Mononuclear cell (primary cell): ENCODE results near the gene TPR. TPM values are rescaled to one million over a fixed set of nuclear protein-coding genes. Genes with fewer than 3 reads are reported as not detected.

Source experiments
- H3K27me3 ChIP-seq: 2 replicates; pipeline ENCODE4 v1.6.0; 2011; ENCODE audit warnings: low read length, control low read depth; ENCODE audit not compliant: insufficient read depth
- H3K4me1 ChIP-seq: 2 replicates; pipeline ENCODE4 v1.5.1; 2011; ENCODE audit warnings: mild to moderate bottlenecking, low read length, control low read depth; ENCODE audit not compliant: insufficient read depth
- H3K4me3 ChIP-seq: 2 replicates; pipeline ENCODE4 v1.5.1; 2011; ENCODE audit warnings: mild to moderate bottlenecking, low read length, moderate library complexity
- H3K9me3 ChIP-seq: 2 replicates; pipeline ENCODE4 v1.5.1; 2011; ENCODE audit warnings: low read depth, mild to moderate bottlenecking, control low read depth, low read length
- total RNA-seq: library from RNA; depleted of rRNA; stranded (reverse); fragments of >200 nt; gene quantifications from one replicate; pipeline ENCODE4 v1.2.3, GENCODE V29; 2012

TPR gene
- total RNA-seq, 1 donor: 79.2 TPM

DNA sequence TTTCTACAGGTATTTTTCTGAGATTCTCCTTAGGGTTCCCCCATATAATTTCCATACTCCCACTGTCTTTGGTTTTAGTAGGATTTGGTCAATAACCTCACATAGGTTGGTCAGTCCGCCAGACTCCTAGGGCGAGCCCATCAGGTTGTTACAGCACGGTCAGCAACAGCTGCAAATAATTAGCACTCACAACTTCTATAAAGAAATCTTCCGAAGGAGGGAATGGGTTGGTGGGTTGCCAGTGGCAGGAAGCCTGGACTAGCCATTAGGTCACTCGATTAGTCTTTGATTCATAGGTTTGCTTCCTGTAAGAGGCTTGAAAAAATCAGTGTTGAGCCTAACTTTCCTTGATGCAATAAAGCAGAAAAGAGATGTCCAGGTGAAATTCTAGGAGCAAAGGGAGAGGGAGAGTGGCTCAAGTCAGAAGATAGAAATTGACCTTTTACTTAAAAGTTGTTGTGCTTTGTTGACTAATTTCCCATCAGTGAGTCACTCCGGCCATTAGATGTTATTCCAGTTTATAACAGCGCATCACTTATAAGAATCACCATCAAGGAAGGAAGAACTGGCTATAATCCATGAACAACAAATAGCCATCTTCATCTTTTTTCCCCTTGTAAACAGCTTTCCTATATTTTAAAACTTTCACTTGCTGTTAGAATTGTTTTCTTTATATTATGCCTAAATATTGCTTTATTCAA is 88.3 kb downstream of the TPR start:
- Histone ChIP-seq H3K27me3 (no peaks in the 10 kb centered on the region), H3K4me1 (no peaks in the 10 kb centered on the region), H3K4me3 (no peak overlapping the region), H3K9me3 (no peaks in the 10 kb centered on the region)

DNA sequence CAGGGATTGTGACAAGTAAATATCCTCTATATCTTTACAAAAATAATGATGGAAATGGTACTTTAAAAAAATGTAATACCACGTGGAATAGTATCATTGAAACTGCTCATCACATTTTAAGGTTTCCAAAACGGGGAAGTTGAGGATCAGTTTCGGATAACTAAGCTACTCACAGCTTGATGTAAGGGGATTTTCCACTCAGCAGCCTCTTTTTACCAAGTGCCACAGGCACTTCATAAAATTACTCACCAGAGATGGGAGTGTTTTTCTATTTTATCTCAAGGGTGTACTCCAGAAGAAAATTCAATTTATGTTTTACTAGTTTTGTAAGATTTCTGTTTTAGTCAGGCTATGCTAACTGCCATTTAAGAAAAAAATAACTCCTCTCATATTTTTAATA is 91.7 kb downstream of the TPR start:
- no peak overlapping the region for H3K4me3 ChIP-seq
- no peaks in the 10 kb centered on the region for H3K27me3 ChIP-seq
- no peaks in the 10 kb centered on the region for H3K9me3 ChIP-seq

DNA sequence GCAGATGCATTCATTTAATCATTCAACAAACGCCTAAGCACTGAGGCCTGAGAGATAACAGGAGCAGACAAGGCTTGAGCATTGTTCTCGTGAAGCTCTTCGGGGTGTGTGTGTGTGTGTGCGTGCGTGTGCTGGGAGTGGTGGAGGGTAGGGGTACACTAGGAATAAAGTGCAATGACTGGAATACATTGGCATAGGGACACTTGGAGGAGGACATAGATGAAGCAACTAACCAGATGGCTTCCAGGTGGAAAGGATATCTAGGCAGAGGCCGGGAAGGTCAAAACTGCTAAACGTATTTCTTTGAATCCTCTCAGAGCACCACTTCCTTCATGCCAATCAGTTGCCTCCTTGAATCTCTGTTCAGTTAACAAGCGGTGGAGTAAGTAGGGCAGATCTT is 92.6 kb downstream of the TPR start:
- no peaks in the 10 kb centered on the region for H3K4me1 ChIP-seq
- no peaks in the 10 kb centered on the region for H3K9me3 ChIP-seq
- H3K4me3 ChIP-seq: no peak overlapping the region
- no peaks in the 10 kb centered on the region for H3K27me3 ChIP-seq

More for the DNA sequence above, 91.7 kb downstream of the TPR start:
- no peaks in the 10 kb centered on the region for H3K4me1 ChIP-seq

DNA sequence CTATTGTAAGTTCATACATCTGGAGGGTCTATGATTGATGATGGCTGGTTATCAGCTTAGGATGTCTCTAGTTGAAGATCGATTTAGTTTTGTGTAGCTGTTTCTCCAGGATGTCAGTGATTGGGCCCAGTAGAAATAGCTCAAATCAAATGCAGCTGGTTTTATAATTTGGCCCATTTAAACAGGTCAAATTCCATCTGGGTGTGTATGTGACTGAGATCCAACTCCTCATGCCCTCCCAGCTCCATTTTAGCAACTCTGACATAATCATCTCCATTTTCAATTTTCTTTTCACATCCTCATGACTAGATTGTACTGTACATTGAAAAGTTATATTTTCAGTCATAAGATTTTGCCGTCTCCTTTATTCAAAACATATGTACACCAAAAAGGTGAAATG is 99.2 kb downstream of the TPR start:
- H3K4me1 ChIP-seq: no peaks in the 10 kb centered on the region
- H3K27me3 ChIP-seq: no peaks in the 10 kb centered on the region
- no peaks in the 10 kb centered on the region for H3K9me3 ChIP-seq
- H3K4me3 ChIP-seq: no peak overlapping the region

DNA sequence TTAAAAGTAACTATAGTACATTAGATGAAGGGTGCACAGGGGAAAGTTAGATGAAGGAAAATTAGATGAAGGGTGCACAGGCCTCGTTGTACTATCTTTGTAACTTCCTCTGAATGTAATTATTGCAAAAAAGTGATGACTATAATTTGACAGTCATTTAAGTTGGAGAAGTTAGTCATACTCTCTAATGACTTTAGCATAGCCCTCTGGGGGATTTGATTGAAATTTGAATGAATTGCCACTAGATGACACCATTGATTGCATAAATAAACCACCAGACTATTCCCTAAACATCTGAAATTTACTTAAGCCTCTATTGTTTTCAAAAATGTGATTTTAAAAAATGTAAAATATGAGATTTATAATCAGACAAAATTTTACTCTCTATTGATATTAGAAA is 102.6 kb downstream of the TPR start:
- H3K4me3 ChIP-seq: no peak overlapping the region
- no peaks in the 10 kb centered on the region for H3K4me1 ChIP-seq
- H3K9me3 ChIP-seq: no peaks in the 10 kb centered on the region
- no peaks in the 10 kb centered on the region for H3K27me3 ChIP-seq

DNA sequence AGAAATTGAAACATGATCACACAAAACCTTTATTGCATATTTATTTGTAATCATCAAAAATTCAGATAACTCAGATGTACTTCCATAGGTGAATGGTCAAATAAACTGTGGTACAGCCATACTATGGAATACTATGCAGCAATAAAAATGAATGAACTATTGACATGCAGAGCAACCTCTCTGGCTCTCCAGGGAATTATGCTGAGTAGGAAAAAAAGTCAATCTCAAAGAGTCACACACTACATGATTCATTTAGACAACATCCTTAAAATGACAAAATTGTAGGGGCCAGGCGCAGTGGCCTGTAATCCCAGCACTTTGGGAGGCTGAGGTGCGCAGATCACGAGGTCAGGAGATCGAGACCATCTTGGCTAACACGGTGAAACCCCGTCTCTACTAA is 104.0 kb downstream of the TPR start:
- H3K9me3 ChIP-seq: no peaks in the 10 kb centered on the region
- H3K4me3 ChIP-seq: no peak overlapping the region
- no peaks in the 10 kb centered on the region for H3K4me1 ChIP-seq
- H3K27me3 ChIP-seq: no peaks in the 10 kb centered on the region

Other genes with a start within 250 kb of the TPR start
- gene PRG4, start 79.0 kb downstream of the TPR start, total RNA-seq: under 0.01 TPM
- gene ODR4, start 585 bp upstream of the TPR start, total RNA-seq: 27.6 TPM
- gene PDC, start 85.9 kb upstream of the TPR start, total RNA-seq: not detected